ENCODE data around the gene MRPL53. TPM values are rescaled to one million over a fixed set of nuclear protein-coding genes. Genes with fewer than 3 reads are reported as not detected.

The MRPL53 gene
- total and polyA plus RNA-seq, 2 of the 4 experiments (the other 2 are of a cell fraction), result 5.2 to 39.0 TPM

DNA sequence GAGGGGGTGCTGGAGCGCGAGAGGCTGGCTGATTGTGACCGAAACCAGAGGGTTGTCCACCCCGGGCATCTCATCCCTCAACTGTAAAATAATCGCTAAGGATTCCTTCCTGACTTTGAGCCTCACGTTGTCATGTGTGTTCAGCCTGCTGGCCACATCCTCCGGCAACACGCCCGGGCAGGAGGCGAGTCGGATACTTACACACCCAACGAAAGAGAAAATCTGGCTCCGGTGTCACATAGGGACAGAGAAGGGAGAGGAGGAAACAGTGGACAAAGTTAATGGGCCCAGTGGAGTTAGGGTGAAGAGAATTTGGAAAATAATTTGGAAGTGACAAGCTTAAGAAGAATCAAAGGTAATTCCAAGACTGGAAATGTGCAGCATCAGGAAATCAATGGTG is 44.2 kb upstream of the MRPL53 start:
- no peak overlapping the region for H3K18ac ChIP-seq (ENCODE audit: low read depth, low read length)
- in situ Hi-C loops (cut with MboI; ENCODE audit: low sequenced_read_pairs), result no loop called here
- H2BK20ac ChIP-seq (ENCODE audit: low read depth, low read length), result no peak overlapping the region
- 0 out of 2 replicates have a peak, but pooled peaks cover 5% of the 10 kb centered on the region for H4K20me1 ChIP-seq (ENCODE audit: insufficient read depth, low read length)
- no peak overlapping the region for H3K23ac ChIP-seq (ENCODE audit: low read depth, low read length)
- H3K4me3 ChIP-seq (ENCODE audit: insufficient read depth, low read depth, low read length), result no peak overlapping the region
- peaks cover 87% of the 10 kb centered on the region for H3K27me3 ChIP-seq (ENCODE audit: control insufficient read depth, insufficient read depth, low read length)
- H2AFZ ChIP-seq (replicated peaks; ENCODE audit: low read length, poor library complexity), result no peak overlapping the region
- no peak overlapping the region for H3K27ac ChIP-seq (ENCODE audit: insufficient read depth, low read length)
- H2AK9ac ChIP-seq (replicated peaks; ENCODE audit: low read depth, low read length, poor library complexity), result no peak overlapping the region
- H4K91ac ChIP-seq (ENCODE audit: insufficient read depth, low read depth, low read length), result no peak overlapping the region
- no TSS peak for BruUV-seq (replicated peaks)
- H2BK5ac ChIP-seq (ENCODE audit: low read depth, low read length, poor library complexity, severe bottlenecking), result no peak overlapping the region
- 93% methylated on average over 3 of the region's 13 CpGs; no CpG with 5 or more reads in 1 of the 2 experiments for WGBS, 2 experiments (ENCODE audit: extremely low coverage in 2 of 2, insufficient read length in 1 of 2)
- H3K4me2 ChIP-seq (ENCODE audit: low read depth, low read length), result no peak overlapping the region
- H4K5ac ChIP-seq (ENCODE audit: low read depth, low read length), result no peak overlapping the region
- no peak overlapping the region for H3K9ac ChIP-seq (ENCODE audit: low read depth, low read length)
- H3K36me3 ChIP-seq (ENCODE audit: control insufficient read depth, insufficient read depth, low read length), result no peaks in the 10 kb centered on the region
- TF ChIP-seq CEBPB (IDR thresholded peaks at IDR 0.05; ENCODE audit: low read depth, low read length) (no peak), RCOR1 (IDR thresholded peaks at IDR 0.05; ENCODE audit: insufficient replicate concordance, low read length) (no peak), RAD21 (IDR thresholded peaks at IDR 0.05; ENCODE audit: low read length) (no peak), CHD1 (IDR thresholded peaks at IDR 0.05; ENCODE audit: low read depth, low read length) (no peak), FOS (IDR thresholded peaks at IDR 0.05; ENCODE audit: low read depth, low read length) (no peak), MAFK (IDR thresholded peaks at IDR 0.05; ENCODE audit: low read depth, low read length) (no peak), MAZ (IDR thresholded peaks at IDR 0.05; ENCODE audit: borderline replicate concordance, low read depth, low read length) (no peak), MXI1 (IDR thresholded peaks at IDR 0.05; ENCODE audit: borderline replicate concordance, low read depth, low read length) (no peak), SMC3 (IDR thresholded peaks at IDR 0.05; ENCODE audit: low read depth, low read length) (no peak), NFE2L2 (IDR thresholded peaks at IDR 0.05; ENCODE audit: low read depth, low read length) (no peak), BHLHE40 (IDR thresholded peaks at IDR 0.05; ENCODE audit: low read depth, low read length) (no peak), POLR2A (IDR thresholded peaks at IDR 0.05; ENCODE audit: low read depth, low read length) (no peak), RFX5 (IDR thresholded peaks at IDR 0.05; ENCODE audit: low read depth, low read length) (no peak)
- TF ChIP-seq, protein P1, sequence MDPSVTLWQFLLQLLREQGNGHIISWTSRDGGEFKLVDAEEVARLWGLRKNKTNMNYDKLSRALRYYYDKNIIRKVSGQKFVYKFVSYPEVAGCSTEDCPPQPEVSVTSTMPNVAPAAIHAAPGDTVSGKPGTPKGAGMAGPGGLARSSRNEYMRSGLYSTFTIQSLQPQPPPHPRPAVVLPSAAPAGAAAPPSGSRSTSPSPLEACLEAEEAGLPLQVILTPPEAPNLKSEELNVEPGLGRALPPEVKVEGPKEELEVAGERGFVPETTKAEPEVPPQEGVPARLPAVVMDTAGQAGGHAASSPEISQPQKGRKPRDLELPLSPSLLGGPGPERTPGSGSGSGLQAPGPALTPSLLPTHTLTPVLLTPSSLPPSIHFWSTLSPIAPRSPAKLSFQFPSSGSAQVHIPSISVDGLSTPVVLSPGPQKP (IDR thresholded peaks at IDR 0.05; ENCODE audit: borderline replicate concordance, low read depth, low read length), result no peak
- TF ChIP-seq, protein P2, sequence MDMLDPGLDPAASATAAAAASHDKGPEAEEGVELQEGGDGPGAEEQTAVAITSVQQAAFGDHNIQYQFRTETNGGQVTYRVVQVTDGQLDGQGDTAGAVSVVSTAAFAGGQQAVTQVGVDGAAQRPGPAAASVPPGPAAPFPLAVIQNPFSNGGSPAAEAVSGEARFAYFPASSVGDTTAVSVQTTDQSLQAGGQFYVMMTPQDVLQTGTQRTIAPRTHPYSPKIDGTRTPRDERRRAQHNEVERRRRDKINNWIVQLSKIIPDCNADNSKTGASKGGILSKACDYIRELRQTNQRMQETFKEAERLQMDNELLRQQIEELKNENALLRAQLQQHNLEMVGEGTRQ (IDR thresholded peaks at IDR 0.05; ENCODE audit: low read depth, low read length), result no peak
- TF ChIP-seq, protein P3, sequence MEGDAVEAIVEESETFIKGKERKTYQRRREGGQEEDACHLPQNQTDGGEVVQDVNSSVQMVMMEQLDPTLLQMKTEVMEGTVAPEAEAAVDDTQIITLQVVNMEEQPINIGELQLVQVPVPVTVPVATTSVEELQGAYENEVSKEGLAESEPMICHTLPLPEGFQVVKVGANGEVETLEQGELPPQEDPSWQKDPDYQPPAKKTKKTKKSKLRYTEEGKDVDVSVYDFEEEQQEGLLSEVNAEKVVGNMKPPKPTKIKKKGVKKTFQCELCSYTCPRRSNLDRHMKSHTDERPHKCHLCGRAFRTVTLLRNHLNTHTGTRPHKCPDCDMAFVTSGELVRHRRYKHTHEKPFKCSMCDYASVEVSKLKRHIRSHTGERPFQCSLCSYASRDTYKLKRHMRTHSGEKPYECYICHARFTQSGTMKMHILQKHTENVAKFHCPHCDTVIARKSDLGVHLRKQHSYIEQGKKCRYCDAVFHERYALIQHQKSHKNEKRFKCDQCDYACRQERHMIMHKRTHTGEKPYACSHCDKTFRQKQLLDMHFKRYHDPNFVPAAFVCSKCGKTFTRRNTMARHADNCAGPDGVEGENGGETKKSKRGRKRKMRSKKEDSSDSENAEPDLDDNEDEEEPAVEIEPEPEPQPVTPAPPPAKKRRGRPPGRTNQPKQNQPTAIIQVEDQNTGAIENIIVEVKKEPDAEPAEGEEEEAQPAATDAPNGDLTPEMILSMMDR (conservative IDR thresholded peaks at IDR 0.05; ENCODE audit: low read depth, low read length), result no peak
- H3K79me1 ChIP-seq (ENCODE audit: low read depth in 1 of 2, low read length in 2 of 2), result no peaks in the 10 kb centered on the region
- intact Hi-C loops (cut with micrococcal nuclease), result no loop called here
- no peak overlapping the region for H2AK5ac ChIP-seq (ENCODE audit: low read depth, low read length)
- H3K56ac ChIP-seq (ENCODE audit: extremely low read depth, insufficient read depth, low read length), result no peak overlapping the region
- POLR2A ChIA-PET (ENCODE audit: unreplicated experiment), result no interaction called here
- H3K14ac ChIP-seq (replicated peaks; ENCODE audit: low read depth, low read length), result no peak overlapping the region
- no peak overlapping the region for H2BK120ac ChIP-seq (ENCODE audit: low read depth, low read length)
- no peak for DNase-seq
- H3K9me1 ChIP-seq (ENCODE audit: insufficient read depth, low read length), result no peaks in the 10 kb centered on the region
- H3K9me3 ChIP-seq (ENCODE audit: control insufficient read depth, insufficient read depth, low read length), result peaks cover 20% of the 10 kb centered on the region
- no peak overlapping the region for H2BK15ac ChIP-seq (ENCODE audit: low read depth, low read length)
- no peak overlapping the region for H3K4ac ChIP-seq (ENCODE audit: low read depth, low read length)
- no peaks in the 10 kb centered on the region for H3K4me1 ChIP-seq (ENCODE audit: control insufficient read depth, insufficient read depth, low read length)
- no peak for ATAC-seq (ENCODE audit: low read depth)
- no peak overlapping the region for H4K8ac ChIP-seq (ENCODE audit: low read depth in 2 of 2, low read length in 2 of 2)
- CTCF ChIA-PET, result no interaction called here
- dilution Hi-C loops (cut with HindIII; ENCODE audit: low sequenced_read_pairs, unreplicated experiment), result no loop called here
